ENCODE results near the gene FAM13B.

GRCh38 chr5:138029501-138029900 is 3.4 kb downstream of the FAM13B start:
- TF ChIP-seq TAF1 (IDR thresholded peaks at IDR 0.05; ENCODE audit: borderline replicate concordance, insufficient read depth, low read length) (no peak), REST (IDR thresholded peaks at IDR 0.05; ENCODE audit: insufficient read depth in 1 of 2, low read depth in 2 of 2, low read length in 2 of 2) (no peak), SIN3A (IDR thresholded peaks at IDR 0.05; ENCODE audit: borderline replicate concordance, insufficient read depth, low read length) (no peak)
